NOMO-1 (cell line): ENCODE results near the gene TUBA1A.
A peak's percentile ranks its signal among the peaks of the same experiment; 100 is the strongest.
"Not testable (repeated sequence)": the region's sequence is repeated elsewhere in the genome, so short reads cannot be mapped to it uniquely, and the experiment has no call there.

Source experiments
- DNase-seq, 2 experiments: peaks; one replicate each; lab custom pipeline; 2025; ENCODE audit not compliant: unreplicated experiment in 2 of 2; lab: John Stamatoyannopoulos, UW

TUBA1A gene

DNA sequence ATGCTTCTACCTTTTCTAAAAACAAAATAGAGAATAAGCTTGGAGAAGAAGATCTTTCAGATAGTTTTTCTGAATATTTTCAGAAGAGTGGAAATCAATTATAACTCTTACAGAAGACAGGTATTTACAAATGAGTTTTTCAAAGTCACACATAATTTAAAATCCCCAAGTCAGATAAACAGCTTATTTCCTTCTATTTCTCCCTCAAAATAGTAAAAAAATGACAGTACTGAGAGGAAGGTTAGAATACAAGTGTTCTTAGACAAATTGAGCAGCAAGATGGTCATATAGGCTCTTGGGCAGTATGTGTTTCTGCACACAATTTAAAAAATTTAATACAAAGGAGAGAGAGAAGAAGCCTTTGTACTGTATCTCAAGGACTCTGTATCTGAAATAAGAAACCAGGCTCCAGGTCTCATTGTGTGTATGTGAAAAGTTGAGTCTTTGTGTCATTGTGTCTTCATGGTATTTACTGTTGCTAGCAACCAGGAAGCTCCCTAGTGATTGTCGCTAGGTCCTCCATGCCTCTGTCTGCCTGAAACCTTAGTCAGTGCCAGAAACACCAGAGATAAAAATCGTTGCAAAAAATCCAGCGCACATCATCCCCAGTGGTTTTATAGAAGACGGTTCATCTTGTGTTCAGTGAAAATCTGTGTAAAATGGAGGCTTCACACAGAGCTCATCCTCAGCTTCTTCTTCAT is 12.9 kb upstream of the TUBA1A start:
- DNase-seq = peak in 1 of 2 experiments; percentile 48

DNA sequence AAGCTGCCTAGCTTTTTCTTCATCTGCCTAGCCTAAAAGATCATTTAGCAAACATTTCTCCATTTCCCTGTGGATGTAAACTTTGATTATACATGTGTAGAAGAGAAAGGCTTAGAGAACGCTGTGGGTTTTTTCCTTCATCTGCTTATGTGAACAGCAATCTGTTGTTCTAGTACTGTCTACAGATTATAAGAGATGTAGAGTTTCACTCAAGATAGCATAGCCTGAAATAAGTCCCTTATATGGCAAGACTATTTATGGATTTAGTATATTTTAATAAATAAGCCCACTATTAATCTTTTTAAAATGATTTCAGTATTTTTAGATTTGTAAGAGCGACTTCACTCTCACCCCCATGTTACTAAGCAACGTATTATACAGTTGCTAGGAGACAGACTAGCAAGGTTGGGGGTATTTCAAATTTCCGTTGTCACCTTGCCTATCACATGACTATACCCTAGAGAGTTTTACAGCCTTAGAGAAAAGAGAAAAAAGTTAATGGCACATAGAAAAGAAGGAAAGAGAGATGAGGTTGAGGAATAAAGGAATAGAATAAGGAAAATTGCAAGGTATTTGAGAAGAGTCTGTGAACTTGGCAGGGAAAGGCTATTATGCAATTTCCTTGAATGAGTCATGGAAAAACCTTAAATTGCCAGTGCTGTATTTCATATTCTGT is 12.2 kb upstream of the TUBA1A start:
- DNase-seq = peak; percentile 57 to 87

DNA sequence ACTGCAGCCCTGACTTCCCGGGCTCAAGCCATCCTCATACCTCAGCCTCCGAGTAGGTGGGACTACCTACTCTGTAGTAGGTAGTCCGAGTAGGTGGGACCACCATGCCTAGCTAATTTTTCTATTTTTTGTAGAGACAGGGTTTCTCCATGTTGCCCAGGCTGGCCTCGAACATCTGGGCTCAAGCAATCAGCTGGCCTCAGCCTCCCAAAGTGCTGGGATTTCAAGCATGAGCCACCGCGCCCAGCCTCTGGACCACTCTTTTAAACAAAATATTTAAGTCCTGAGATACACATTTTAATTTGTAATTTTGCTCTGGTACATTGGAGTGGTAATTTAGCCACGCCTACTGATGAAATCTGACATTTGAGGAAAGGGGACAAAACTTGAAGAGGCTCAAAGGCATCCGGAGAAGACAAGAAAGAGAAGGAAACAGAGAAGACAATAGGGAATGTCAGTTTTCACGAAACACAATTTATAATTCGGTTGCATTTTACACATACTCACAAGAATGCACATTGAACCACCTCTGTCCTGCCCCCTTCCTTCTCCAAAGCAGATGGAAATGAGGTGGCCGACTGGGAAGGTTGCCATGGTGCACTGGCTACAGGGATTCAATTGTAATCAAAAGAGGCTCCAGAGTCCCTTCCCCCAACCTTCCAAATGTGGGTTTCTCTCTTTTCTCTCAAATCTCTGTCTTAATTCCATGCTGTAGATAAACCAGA is 9.7 kb upstream of the TUBA1A start:
- DNase-seq = no peak

DNA sequence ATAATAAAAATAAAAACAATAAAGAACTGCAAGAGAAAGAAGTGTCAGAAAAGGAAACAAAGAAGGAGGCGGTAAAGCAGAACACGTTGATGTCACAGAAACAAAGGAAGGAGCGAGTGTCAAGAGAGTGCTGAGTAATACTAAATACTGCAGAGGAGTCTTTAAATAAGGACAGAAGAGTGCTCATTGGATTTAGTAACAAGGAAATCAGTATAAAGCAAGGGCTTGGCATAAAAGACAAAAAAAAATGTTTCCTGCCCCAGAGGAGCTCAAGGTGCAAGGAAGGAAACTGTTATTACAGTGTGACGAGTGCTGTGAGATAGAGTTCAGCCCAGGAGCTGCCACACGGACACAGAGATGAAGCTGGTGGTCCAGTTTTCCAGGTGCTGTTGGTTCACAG is 8.4 kb upstream of the TUBA1A start:
- peak; percentile 10 to 53 for DNase-seq

DNA sequence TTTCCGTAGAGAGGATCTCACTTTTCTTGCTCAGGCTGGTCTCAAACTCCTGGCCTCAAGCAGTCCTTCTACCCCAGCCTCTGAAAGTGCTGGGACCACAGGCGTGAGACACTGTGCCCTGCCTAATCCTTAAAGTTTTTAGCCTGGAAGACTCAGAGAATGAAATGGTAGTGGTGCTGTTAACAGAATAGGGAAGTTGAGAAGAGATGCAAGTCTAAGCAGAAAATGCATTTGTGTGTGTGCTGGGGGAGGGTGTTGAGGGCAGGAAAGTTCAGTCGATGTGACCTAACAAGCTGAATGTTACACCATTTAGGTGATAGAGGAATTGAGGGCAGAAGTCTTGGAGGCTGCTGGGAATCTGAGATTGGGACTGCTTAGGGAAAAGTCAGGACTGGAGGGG is 6.9 kb upstream of the TUBA1A start:
- DNase-seq = peak; percentile 62 to 84

DNA sequence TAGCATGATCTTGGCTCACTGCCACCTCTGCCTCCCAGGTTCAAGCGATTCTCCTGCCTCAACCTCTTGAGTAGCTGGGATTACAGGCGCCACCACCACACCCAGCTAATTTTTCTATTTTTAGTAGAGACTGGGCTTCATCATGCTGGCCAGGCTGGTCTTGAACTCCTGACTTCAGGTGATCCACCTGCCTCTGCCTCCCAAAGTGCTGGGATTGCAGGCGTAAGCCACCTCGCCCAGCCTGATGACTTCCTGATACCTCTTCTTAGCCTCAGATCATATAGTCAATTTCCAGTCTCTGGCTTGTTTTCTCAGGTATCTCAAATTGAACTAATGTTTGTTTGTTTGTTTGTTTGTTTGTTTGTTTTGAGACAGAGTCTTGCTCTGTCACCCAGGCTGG is 4.9 kb upstream of the TUBA1A start:
- DNase-seq = not testable (repeated sequence)

DNA sequence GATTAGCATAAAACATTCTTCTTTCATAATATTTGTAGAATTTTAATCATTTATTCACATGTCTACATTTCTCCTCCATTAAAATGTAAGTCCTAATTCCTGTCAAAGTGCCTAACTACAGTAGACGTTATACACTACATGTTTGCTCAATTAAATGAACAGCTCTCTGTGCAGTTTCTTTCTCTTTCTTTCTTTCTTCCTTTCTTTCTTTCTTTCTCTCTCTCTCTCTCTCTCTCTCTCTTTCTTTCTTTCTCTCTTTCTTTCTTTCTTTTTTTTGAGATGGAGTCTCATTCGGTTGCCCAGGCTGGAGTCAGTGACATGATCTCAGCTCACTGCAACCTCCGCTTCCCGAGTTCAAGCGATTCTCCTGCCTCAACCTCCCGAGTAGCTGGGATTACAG is 2.6 kb upstream of the TUBA1A start:
- DNase-seq = not testable (repeated sequence)

DNA sequence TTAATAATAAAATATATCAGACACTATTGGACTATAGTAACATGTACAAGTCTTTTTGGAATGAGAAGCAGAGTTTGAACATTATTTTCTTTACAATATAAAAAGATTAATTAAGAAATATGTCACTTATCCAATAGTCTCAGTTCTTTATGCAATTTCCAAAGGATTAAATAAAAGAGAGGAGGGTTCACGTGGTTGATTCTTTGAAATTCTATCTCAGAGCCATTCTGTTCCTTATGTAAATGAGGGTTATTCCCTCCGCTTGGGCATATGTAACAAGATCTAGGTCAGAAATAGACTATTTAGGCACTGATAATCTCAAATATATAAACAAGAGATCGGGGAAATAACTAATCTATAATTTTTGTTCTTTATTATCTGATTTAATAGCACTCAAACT is 2.1 kb upstream of the TUBA1A start:
- DNase-seq = no peak

DNA sequence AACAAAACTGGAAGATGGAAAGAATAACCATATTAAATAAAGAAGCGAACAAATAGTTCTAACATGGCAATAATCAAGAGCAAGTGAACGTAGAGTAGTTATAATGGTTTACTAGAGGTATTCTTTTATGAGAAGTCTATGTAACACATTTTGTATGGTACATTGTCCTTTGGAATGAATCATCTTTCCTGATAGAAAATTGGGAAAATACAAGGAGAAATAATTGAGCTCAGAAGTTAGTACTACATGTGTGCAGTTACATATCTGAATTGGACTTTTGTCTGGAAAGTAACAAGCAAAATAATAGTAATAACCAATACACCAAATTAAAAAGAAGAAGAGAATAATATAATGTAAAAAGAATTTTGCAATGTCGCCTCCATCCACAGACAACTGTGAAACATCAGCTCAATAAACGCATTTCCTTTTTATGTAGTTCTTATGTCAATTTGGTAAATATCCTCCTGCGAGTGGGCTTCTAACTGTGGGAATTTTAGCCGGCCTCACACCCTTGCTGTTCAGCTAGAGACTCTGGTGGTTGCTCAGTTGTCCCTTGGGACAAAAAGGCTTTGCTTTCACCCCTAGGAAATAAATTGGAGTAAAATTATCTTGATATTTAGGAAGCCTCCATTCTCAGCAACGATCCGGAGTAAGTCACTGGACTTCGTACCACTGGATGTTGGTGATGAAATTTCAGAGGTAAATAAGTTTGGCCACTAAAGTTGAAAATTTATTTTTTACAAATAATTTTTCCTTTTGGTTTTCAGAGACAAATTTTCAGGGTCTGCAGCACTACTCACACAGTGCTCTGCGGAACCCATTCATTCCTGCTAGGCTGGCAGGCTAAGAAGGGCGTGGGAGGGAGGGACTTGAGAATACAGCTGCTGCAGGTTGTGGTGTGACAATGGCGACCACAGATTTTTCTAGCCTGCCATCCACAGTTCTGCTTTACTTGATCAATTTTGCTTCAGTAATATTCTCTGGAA is 1.1 kb upstream of the TUBA1A start:
- DNase-seq = no peak

DNA sequence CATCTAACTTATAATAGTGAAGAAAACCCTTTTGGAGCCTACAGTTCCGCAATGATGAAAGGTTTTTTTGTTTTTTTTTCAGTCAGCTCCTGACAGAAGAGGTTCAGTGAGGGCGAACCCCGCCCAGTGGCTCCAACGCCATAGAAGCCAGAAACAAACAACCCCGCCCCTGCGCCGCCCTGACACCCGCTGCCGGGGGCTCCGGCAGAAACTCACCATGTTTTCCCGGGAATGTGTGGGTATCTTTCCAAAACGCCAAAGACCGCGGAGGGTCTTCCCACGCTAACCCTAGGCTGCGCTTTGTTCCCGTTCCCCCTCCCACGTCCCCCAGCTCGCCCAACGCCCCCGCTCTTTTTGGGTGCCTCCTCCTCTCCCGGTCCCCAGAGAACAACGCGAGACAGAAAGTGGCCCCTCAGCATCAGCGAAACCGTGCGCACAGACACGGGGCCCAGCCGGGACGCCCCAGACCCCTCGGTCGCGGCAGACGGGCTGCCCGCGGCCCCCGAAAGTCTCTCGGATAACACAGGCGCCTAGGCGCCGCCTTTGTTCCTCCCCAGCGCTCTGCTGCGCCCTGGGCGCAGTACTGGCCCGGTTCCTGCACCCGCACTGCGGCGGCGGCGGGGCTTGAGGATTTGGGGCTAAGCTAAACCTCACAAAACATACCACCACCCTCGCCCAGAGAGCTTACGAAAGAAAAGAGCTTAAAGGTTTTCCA is 522 bp downstream of the TUBA1A start:
- DNase-seq = peak; percentile 59 to 65

DNA sequence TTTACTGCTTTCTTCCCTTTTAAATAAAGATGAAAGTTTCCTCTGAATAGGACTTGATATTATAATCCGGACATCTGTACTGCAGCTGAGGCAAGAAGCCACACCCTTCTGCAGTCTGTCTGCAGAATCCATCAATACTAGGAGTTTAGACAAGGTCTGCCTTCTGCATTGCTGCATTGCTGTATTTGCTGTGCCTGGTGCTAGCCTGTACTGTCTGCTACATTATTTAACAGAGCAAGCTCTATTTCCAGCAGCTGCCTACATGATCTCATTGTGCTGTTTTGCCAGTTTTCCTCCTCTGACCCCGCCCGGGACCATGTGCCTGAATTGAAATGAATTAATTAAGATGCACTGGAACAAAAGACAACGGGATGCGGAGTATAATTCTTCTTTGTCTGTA is 1.7 kb downstream of the TUBA1A start:
- no peak for DNase-seq

DNA sequence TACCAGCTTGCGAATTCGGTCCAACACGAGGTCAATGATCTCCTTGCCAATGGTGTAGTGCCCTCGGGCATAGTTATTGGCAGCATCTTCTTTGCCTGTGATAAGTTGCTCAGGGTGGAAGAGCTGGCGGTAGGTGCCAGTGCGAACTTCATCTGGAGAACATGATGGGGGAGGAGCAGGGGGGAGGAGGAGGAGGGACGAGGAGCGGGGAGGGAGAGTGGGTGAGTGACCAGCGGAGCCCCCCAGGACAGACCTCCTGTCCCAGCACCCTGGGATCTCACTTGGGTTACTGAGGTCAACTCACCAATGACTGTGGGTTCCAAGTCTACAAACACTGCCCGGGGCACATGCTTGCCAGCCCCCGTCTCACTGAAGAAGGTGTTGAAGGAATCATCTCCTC is 2.6 kb downstream of the TUBA1A start:
- DNase-seq = not testable (repeated sequence)

DNA sequence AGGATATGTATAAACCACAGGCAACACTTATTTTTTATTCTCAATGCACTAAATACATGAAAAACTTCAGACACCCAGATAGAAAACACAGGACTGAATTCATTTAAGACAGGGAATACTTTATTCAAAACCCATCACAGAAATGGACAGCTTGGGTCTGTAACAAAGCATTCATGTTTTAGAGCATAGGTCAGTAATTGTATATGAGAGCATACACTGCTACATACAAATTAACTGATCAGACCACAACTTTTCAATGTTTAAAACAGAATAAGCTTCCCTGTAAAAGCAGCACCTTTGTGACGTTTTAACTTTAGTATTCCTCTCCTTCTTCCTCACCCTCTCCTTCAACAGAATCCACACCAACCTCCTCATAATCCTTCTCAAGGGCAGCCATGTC is 4.2 kb downstream of the TUBA1A start:
- DNase-seq = not testable (repeated sequence)

DNA sequence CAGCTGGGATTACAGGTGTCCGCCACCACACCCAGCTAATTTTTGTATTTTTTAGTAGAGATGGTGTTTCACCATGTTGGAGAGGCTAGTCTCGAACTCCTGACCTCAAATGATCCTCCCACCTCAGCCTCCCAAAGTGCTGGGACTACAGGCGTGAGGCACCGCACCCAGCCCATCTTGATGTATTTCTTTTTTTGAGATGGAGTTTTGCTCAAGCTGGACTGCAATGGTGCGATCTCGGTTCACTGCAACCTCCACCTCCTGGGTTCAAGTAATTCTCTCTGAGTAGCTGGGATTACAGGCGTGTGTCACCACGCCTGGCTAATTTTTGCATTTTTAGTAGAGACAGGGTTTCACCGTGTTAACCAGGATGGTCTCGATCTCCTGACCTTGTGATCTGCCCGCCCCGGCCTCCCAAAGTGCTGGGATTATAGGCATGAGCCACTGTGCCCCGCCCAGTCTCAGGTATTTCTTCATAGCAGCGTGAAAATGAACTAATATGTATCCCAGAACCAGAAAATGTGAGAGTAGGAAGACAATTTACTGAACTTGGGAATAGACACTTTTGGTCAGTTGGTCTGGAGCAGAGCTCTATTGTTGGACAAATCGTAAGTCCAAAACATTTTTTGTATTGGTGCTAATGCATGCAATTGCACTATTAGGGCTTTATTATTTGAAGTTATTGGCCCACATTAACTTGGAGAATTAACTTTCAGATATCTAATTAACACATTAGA is 5.5 kb downstream of the TUBA1A start:
- not testable (repeated sequence) for DNase-seq

DNA sequence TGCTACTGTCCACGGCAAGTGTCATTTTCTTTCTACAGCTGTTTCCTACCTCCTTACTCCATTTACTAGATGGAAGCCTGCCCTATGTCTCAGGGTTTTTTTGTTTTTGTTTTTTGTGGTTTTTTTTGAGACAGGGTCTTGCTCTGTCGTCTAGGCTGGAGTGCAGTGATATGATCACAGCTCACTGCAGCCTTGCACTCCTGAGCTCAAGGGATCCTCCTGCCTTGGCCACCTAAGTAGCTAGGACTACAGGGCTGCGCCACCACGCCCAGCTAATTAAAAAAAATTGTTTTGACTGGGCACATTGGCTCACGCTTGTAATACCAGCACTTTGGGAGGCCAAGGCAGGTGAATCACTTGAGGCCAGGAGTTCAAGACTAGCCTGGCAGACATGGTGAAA is 14.7 kb downstream of the TUBA1A start:
- DNase-seq = no peak

DNA sequence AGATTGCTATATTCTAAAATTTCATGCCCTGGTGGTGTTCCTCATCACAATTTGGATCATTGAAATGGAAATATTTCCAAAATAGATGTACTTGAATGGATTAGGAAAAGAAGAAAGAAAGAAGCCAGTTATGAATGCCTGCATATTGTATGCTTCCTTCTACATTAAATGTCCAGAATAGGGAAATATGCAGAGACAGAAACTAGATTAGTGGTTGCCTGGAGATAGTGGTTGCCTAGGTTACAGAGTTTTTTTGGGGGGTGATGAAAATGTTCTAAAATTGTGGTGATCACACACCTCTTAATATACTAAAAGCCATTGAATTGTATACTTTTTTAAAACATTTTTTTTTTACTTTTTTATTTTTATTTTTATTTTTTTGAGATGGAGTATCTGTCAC is 18.0 kb downstream of the TUBA1A start:
- DNase-seq = no peak

DNA sequence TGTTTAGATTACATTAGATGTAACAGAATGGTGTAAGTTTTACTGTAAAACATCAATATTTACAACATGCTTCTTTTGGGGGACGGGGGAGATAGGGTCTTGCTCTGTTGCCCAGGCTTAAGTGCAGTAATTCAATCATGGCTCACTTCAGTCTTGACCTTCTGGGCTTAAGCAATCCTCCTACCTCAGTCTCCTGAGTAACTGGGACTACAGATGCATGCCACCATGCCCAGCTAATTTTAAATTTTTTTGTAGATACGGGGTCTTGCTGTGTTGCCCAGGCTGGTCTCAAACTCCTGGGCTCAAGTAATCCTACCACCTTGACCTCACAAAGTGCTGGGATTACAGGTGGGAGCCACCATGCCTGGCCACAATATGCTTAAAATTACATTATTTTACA is 23.8 kb downstream of the TUBA1A start:
- no peak for DNase-seq

DNA sequence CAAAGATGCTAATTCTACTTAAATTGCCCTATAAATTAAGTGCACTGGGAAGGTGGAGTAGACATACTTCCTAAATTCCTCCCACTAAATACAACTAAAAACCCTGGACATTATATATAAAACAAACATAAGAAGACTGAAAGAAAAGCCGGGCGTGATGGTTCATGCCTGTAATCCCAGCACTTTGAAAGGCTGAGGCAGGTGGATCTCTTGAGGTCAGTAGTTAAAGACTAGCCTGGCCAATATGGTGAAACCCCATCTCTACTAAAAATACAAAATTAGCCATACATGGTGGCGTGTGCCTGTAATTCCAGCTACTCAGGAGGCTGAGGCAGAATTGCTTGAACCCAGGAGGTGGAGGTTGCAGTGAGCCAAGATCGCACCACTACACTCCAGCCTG is 27.0 kb downstream of the TUBA1A start:
- not testable (repeated sequence) for DNase-seq

DNA sequence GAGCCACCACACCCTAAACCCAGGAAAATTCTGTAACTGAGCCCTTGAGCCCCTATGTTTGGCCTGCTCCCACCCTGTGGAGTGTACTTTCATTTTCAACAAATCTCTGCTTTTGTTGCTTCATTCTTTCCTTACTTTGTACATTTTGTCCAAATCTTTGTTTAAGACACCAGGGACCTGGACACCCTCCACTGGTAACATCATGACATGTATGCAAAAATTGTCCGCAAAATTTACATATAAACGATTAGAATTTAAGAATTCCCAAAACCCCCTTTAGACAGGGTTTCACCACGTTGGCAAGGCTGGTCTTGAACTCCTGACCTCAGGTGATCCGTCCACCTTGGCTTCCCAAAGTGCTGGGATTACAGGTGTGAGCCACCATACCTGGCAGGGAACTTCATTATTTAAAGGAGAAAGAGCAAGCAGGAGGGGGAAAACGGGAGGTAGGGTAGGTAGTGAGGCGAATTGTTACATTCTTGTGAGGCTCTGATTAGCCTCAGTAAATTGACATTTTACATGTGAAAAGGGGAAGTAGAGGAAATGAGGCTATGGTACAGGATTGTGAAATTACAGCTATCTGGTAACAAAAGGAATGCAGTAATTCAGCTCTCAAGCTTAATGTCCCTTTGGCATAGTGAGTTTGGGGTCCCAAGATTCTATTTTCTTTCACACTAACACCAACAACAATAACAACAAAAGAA is 27.6 kb downstream of the TUBA1A start:
- DNase-seq = peak; percentile 48 to 88
